Retinal pigment epithelial cell (primary cell): Measurements from ENCODE around the gene HMOX2.

Source experiments
- DNase-seq: peaks from one replicate; pipeline ENCODE4 v3.0.0-alpha.2; 2010; ENCODE audit warnings: low read depth
- H3K4me3 ChIP-seq: 2 replicates; pipeline ENCODE4 v1.5.1; 2011; ENCODE audit warnings: mild to moderate bottlenecking, low read length, control low read depth, moderate library complexity
- TF ChIP-seq, protein P1 (sequence below): conservative IDR thresholded peaks from 2 replicates; pipeline ENCODE4 v1.5.1; 2011; ENCODE audit warnings: low read depth, low read length, control low read depth, inconsistent platforms

HMOX2 gene

DNA sequence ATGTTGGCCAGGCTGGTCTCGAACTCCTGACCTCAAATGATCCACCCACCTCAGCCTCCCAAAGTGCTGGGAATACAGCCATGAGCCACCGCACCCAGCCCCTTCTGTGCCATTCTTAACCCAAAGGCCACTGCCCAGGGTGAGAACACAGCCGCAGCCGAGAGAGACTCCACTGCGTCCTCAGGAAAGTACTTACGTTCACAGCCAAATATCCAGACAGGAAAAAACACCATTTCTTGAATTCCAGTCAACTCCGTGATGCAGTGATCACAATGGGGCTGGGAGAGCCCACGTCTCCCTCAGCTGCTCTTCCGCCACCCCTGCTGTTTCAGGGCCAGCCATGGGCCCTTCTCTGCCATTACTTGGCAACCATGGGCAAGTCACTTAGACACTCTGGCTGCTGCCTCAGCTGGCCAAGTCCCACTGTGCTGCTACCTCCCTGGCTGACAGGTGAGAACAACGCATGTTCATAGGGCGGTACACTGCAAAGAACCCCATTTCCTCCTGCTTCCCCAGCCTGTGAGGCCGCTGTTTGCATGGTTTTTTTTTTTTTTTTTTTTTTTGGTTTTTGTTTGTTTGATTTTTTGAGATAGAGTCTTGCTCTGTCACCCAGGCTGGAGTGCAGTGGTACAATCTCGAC is 58.1 kb downstream of the HMOX2 start:
- H3K4me3 ChIP-seq: no peak overlapping the region
- TF ChIP-seq, protein P1, sequence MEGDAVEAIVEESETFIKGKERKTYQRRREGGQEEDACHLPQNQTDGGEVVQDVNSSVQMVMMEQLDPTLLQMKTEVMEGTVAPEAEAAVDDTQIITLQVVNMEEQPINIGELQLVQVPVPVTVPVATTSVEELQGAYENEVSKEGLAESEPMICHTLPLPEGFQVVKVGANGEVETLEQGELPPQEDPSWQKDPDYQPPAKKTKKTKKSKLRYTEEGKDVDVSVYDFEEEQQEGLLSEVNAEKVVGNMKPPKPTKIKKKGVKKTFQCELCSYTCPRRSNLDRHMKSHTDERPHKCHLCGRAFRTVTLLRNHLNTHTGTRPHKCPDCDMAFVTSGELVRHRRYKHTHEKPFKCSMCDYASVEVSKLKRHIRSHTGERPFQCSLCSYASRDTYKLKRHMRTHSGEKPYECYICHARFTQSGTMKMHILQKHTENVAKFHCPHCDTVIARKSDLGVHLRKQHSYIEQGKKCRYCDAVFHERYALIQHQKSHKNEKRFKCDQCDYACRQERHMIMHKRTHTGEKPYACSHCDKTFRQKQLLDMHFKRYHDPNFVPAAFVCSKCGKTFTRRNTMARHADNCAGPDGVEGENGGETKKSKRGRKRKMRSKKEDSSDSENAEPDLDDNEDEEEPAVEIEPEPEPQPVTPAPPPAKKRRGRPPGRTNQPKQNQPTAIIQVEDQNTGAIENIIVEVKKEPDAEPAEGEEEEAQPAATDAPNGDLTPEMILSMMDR: no peak
- DNase-seq: no peak

DNA sequence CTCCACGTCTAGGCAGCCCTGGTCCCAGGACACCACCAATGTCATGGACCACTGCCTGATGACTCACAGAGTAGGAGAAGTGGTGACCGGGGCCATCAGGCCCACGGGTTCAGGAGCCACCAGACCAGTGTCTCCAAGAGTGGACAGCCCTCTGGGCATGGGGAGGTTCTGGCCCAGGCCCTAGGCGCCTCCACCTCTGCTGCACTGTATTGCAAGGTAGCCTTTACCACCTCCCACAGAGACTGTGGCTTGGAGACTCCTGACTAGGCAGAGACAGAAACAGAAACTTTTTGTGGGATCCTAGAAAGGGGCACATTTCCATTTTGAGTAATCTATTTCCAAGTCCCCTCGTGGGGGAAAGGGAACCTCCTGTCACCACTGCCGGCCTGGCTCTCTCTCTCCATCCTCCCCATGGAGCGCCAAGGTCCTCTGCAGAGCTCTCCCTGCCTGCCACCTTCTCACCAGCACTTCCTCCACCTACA is 59.5 kb downstream of the HMOX2 start:
- TF ChIP-seq, protein P1: no peak
- no peak overlapping the region for H3K4me3 ChIP-seq
- DNase-seq: no peak

DNA sequence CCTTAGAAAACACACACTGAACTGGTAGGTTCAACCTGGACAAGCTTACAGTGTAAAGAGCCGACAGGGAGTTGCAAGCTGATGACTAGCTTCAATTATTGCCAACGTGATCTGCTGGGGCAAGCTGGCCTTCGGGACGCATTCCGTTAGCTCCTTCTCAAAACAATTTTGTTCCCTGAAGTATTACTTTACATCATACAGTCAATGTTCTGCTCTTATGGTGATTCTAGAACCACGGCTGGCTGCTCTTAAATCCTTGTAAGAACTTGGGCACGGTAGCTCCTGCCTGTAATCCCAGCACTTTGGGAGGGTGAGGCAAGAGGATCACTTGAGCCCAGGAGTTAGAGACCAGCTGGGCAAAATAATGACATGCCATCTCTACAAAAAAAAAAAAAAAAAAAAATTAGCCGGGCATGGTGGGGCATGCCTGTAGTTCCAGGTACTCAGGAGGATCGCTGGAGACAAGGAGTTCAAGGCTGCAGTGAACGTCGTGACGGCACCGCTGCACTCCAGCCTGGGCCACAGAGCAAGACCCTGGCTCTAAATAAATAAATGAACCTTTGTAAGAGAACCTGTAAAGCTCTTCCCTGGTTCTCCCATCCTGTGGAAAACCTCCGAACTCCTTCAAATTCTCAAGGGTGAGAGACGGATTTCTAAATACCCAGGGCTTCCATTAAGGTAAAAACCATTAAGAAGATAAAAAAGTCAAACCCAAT is 60.4 kb downstream of the HMOX2 start:
- DNase-seq: no peak
- TF ChIP-seq, protein P1: no peak
- no peak overlapping the region for H3K4me3 ChIP-seq

DNA sequence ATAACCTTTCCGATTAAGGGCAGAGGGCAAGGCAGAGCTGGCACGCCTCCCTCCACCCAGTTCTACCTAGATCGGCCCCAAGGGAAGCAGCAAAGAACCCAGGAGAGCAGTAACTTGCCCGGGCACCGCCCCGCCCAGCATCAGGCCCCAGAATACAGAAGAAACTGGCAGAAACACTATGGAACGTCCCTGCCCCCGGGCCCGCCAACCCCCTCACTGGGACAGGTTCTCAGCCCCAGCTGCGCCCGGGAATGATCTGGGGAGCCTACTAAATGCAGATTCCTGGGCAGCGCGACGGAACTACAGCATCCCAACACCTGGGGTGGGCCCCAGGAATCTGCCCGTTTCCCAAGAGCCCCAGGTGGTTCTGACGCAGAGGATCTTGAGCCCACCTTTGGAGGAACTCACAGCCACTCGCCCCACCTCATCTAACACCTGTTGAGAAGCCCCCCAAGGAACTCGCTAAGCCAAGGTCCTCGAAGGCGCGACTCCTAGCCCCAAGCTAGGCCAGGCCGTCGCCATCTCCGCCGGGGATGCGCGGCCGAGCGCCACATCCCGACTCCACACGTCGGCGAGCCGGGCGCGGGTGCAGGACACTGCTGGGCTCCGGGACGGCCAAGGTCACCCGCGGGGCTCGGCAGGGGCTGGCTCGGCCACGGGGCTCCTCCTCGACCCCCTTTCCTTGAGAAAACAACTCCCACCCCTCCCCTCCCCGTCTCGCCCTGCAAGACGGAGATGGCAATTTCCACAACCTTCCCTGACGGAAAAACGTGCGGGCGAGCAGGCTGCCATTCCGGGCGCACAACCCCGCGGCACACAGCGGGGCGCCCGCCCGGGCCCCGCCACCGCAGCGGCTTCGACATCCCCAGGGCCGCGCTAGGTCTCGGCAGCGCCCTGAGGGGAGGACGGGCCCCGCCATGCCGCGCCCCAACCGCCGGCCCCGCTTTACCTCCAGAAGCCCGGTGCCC is 61.5 kb downstream of the HMOX2 start:
- TF ChIP-seq, protein P1: no peak
- DNase-seq: no peak
- H3K4me3 ChIP-seq: peak overlapping the region; percentile 53

DNA sequence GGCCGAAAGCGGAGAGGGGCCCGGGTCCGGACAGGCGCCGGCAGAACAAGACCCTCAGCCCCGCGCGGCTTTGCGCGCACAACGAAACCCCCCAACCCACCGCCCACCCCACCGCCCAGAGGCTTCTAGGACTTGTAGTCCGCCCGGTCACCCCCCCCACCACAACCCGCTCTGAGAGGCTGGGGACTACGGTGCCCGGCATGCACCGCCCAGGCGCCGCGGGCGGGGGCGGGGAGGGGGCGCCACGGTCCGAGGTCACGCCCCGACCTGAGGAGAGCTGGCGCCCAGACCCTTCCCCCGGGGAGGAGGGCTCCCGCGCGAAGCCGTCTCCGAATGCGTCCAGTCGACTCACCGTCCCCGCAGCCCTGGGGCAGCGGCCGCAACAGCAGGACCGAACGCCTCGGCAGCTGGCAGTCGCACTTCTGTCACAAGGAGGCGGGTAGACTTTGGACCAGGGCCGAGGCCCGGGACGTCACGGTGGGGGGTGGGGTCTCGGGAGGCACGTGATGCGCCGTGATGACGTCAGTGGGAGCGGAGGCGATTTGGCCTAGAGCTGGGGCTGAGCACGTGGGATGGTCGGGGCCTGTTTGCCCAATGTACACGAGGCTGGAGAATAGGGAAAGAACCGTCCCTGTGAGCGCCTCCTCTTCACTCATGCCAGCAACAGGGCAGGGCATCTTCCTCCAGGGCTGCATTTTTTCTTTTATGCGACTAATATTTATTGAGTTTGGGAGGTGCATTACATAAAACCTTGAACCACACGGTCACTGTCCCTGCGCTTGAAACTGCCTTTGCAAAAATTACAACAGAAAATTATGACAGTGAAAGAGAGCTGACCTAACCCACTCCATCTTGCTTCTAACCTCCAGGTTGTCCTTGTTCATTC is 62.4 kb downstream of the HMOX2 start, which contains the start of gene CDIP1:
CDIP1 (minus strand) TSS at position 424 of the 886 bp plus-strand sequence. CDS start 24,643 bp downstream, outside the sequence.
- TF ChIP-seq, protein P1: no peak
- peak; percentile 76 for DNase-seq
- H3K4me3 ChIP-seq: peak within 1 kb of the TSS; percentile 53

DNA sequence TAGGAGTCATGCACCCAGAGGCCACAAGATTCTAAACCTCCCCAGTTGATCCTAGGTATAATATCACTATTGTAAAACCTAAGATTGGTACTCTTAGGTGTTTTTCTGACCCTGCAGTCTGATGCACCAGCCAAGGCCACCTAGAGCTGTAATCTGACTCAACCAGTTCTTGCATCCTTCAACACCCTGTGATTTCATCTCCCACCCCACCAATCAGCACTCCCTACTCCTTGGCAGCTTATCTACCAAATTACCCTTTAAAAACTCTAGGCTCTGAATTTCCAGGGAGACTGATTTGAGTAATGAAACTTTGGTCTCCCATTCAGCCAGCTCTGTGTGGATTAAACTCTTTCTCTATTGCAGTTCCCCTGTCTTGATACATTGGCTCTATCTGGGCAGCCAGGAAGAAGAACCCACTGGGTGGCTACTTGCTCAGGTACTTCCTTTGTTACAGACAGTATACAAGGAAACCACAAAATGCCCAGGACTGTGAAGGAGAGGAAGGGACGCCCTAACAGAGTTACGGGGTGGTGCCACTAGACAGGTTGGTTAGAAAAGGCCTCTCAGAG is 63.6 kb downstream of the HMOX2 start:
- TF ChIP-seq, protein P1: no peak
- no peak overlapping the region for H3K4me3 ChIP-seq
- no peak for DNase-seq
